ENCODE data around the gene KDM4B.
A peak's percentile ranks its signal among the peaks of the same experiment; 100 is the strongest.

KDM4B gene

GRCh38 chr19:5012688-5013457, 44.0 kb downstream of the KDM4B start:
- no peak for DNase-seq (ENCODE audit: low read depth in 1 of 2, low spot score in 1 of 2)

DNA sequence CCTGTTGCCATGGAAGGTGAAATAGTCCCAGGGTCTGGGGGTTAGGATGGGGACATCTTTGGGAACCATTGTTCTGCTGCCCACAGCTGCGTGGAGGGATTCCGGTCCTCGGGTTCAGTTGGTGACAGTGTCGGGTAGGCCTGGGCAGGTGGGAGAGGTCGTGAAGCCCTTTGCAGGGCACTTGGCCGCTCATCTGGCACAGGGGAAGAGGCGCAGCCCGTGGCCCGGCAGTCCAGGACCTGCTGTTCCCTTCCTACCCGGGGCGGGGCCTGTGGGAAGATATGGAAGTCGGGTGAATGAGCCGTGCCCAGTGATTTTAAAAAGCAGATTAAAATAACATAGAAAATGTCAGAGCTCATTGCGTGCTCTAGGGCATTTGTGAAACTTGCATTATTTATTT, 44.8 kb downstream of the KDM4B start:
- DNase-seq (ENCODE audit: low read depth in 1 of 2, low spot score in 1 of 2), result no peak

- DNase-seq (ENCODE audit: low read depth in 1 of 2, low spot score in 1 of 2), result no peak
Measured at GRCh38 chr19:5014941-5015340, 46.0 kb downstream of the KDM4B start.

DNA sequence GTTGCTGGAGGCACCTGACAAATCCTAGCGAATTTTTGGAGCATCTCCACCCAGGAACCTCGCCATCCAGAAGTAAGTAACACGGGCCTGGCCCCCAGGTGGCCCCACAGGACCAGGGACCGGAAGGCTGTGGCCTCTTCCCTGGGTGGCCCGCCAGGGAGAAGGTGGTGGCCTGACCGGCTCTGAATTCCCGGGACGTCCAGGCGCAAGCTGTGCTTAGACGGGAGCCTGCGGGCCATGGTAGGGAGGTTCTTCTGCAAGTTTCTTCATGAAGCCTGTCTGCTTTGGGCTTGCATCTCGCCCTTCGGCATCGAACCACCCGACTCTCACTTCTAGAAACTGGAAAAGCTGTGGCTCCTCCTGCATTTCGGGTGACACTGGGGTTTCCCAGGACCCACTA, 47.4 kb downstream of the KDM4B start:
- DNase-seq (ENCODE audit: low read depth in 1 of 2, low spot score in 1 of 2), result no peak

DNA sequence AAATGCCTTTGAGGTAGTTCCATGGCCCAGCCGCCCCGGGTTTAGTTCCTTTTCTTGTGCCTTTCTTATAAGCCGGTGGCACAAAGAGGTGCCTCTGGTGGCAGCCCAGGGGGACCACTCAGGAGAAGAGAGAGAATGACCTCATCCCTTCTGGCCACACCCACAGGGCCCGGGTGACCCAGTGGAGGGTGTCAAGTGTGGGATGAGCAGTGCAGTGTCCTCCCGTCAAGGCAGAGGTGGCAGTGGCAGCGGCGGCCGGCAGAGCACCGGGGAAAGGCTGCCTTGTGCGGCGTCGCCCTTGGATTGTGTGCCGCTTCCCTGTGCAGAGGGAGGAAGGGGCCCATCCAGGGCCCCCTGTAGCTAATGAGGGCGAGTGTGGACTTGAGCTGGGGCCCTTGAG, 47.9 kb downstream of the KDM4B start:
- DNase-seq (ENCODE audit: low read depth in 1 of 2, low spot score in 1 of 2), result no peak

DNA sequence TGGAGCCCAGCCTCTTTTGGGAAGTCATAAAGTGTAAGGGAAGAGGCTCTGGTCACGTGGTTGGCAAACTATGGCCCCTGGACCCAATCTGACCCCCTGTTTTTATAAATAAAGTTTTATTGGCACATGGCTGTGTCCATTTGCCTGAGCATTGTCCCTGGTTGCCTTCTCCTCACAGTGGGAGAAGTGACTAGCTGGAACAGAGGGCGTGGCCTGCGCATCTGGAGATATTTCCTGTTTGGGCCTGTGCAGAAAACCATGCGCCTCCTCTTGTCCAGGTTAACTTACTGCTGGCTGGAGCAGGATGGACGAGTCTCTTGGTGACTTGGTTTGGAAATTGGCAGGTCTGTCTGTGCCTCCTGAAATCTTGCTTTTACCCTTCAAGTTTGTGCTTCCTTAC, 48.3 kb downstream of the KDM4B start:
- DNase-seq (ENCODE audit: low read depth in 1 of 2, low spot score in 1 of 2), result no peak

DNA sequence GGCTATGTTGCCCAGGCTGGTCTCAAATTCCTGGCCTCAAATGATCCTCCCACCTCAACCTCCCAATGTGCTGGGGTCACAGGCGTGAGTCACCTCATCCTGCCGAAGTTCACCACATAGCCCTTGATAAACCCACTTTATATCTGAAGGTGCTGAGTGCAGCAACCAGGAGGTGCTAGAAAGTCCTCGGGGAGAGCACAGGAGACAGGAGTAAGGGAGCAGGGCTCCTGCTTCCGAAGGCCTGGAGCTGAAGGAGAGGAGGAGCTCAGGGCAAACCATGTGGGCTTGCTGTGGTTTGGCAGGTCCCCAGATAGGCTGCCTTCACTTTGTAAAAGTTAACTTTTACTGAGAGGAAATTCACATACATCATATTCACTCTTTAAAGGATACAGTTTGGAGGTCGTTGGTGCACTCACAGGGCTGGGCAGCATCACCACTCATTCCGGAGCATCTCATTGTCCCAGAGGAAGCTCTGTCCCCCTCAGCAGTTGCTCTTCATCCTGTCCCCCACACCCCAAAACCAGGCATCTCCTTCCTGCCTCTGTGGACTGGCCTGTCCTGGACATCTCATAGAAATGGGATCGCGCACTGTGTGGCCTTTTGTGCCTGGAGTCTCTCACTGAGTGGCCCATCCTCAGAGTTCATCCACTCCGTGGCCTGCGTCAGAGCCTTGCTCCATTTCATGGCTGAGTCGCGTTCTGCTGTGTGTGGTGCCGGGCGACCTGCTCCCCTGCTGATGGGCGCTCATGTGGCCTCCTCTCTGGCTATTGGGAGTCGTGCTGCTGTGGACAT, 49.5 kb downstream of the KDM4B start:
- no peak for DNase-seq (ENCODE audit: low read depth in 1 of 2, low spot score in 1 of 2)

DNA sequence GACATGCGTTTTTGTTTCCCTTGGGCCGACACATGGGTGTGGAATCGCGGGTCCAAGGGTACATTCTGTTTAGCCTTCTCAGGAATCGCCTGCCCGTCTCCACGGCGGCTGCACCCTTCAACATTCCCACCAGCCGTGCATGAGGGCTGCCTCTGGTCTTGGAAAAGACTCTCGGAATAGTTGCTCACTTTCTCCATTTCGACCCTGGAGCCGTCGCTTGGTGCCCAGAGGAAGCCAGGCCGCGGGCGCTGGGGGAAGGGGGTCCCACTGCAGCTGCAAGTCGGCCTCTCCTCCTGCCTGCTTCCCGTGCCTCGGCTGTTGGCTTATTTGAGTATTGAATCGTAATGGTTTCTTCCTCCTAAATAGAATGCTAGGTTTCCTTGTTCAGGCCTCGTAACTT, 51.5 kb downstream of the KDM4B start:
- no peak for DNase-seq (ENCODE audit: low read depth in 1 of 2, low spot score in 1 of 2)

GRCh38 chr19:5021046-5021445, 52.1 kb downstream of the KDM4B start:
- no peak for DNase-seq (ENCODE audit: low read depth in 1 of 2, low spot score in 1 of 2)

GRCh38 chr19:5022066-5022860, 53.4 kb downstream of the KDM4B start:
- DNase-seq (ENCODE audit: low read depth in 1 of 2, low spot score in 1 of 2), result no peak

GRCh38 chr19:5023128-5023571, 54.2 kb downstream of the KDM4B start:
- no peak for DNase-seq (ENCODE audit: low read depth in 1 of 2, low spot score in 1 of 2)

GRCh38 chr19:5024282-5024681, 55.4 kb downstream of the KDM4B start:
- no peak for DNase-seq (ENCODE audit: low read depth in 1 of 2, low spot score in 1 of 2)

- no peak for DNase-seq (ENCODE audit: low read depth in 1 of 2, low spot score in 1 of 2)
Measured at GRCh38 chr19:5025027-5025426, 56.1 kb downstream of the KDM4B start.

DNA sequence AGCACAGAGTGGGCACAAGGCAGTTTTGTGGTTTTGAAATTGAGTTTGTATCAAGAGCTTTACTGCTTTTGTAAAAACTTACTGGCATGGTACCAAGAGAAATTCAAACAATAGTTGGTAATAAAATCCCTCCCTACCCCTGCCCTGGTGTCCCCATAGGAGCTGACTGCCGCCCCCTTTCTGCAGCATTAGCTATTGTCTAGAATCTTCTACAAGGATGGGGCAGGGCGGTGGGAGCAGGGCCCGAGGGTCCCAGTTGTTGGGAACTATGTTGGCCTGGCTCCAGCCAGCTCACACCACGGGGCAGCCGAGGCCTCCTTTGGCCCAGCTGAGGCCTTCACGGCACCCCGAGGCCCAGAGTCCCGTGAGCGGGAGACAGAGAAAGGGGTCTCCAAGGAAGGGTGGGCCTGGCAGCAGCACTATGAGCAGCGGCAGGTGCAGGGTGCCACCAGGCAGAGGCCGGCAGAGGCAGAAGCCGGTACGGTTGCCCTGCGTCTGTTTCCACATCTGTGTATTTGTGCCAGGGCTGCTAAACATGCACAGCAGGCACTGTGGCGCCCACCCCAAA, 57.9 kb downstream of the KDM4B start:
- no peak for DNase-seq (ENCODE audit: low read depth in 1 of 2, low spot score in 1 of 2)

DNA sequence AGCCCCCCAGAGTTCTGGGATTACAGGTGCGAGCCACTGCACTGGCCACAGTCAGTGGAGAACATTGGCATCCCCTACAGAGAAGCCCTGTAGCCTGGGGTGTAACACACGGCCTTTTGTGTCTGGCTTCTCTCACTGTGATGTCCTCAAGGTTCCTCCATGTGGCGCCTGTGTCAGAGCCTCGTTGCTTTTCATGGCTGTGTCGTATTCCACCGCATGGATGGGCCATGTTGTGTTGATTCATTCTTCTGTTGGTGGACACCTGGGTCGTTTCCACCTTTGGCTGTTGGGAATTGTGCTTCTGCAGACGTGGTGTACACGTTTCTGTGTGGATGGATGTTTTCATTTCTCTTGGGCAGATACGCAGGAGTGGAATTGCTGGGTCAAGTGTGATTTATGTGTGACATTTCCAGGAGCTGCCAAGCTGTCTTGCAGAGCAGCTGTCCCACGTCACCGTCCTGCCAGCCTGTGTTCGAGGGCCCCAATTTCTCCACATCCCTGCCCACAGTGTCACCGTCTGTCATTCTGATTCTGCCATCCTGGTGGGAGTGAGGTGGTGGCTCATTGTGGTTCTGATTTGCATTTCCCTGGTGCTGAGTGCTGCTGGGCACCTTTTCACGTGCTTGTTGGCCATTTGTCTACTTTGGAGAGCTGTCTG, 59.4 kb downstream of the KDM4B start:
- DNase-seq (ENCODE audit: low read depth in 1 of 2, low spot score in 1 of 2), result no peak

DNA sequence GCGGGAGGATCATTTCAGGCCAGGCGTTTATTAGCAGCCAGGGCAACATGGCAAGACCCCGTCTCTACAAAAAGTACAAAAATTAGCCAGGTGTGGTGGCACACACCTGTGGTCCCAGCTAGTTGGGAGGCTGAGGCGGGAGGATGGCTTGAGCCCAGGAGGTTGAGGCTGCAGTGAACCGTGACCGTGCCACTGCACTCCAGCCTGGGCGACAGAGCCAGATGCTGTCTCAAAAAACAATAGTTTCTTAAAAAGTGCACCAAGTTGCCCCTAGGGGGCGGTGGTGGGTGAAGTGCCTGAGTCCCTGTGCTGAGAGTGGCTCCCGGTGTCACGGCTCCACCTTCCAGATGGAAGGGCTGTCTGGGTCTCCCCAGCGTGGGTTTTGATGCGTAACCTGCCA, 60.7 kb downstream of the KDM4B start:
- peak; percentile 15 to 49 for DNase-seq (ENCODE audit: low read depth in 1 of 2, low spot score in 1 of 2)

- no peak for DNase-seq (ENCODE audit: low read depth in 1 of 2, low spot score in 1 of 2)
Measured at GRCh38 chr19:5030136-5030820, 61.4 kb downstream of the KDM4B start.

GRCh38 chr19:5030822-5031221, 61.9 kb downstream of the KDM4B start:
- DNase-seq (ENCODE audit: low read depth in 1 of 2, low spot score in 1 of 2), result no peak

DNA sequence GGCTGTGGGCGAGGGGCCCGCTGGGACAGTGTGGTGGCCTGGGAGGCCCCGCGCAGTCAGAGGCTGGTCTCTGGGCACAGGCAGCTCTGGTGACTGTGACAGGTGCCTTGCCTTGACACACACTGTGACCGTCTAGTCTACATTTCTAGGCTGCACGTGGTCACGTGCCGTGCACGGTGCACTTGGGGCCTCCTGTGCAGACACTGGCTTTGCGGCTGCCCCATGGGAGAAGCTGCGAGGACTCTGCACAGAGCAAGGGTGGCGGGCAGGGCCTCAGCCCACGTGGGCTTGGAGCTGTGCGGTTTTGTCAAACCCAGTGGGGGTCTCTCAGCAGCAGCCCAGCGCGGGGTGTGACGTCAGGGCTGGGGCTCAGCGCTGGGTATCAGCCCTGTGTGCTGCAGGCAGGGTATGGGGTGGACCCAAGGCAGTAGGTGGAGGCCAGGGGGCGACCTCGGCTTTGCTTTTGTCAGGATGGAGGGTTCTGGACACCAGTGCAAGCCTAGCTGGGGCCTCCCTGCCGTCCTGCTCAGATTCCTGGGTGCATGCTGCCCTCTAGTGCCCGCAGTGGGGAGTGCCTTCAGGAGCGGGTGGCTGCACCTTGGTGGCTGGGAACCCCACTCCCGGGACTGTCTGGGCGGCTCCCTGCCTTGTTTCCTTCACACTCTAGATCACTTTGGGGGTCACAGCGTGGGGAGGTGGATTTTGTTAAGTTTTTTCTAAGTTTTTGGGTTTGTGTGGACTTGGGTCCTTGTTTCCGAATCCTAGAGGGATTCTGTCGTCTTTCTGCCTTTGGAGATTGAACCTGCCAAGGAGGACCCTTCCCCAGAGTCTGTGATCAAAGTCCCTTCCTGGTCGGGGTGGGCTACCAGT, 62.6 kb downstream of the KDM4B start:
- peak; percentile 64 to 71 for DNase-seq (ENCODE audit: low read depth in 1 of 2, low spot score in 1 of 2)

All from activated T-helper 1 cell treated with anti-CD3 and anti-CD28 coated beads, Interleukin-2, amount 50 U/mL, for 16 hours (primary cell).